HL-60 (cell line): ENCODE data around the gene SMCO4.

Experiments used
- POLR2AphosphoS5 ChIP-seq: IDR thresholded peaks from 2 replicates; pipeline ENCODE4 v1.6.1; 2012; ENCODE audit warnings: low read depth
- SPI1 ChIP-seq: IDR thresholded peaks from 2 replicates; pipeline ENCODE4 v1.6.1; 2012; ENCODE audit warnings: low read depth, mild to moderate bottlenecking, borderline replicate concordance
- TF ChIP-seq, protein P1 (sequence below): IDR thresholded peaks from one replicate; pipeline ENCODE4 v1.5.1; 2011; ENCODE audit warnings: low read length, control low read depth, inconsistent platforms; ENCODE audit not compliant: insufficient read depth
- TF ChIP-seq, protein P2 (sequence below): IDR thresholded peaks from 2 replicates; pipeline ENCODE4 v1.6.1; 2012; ENCODE audit warnings: low read depth; ENCODE audit not compliant: insufficient replicate concordance

- TF ChIP-seq, protein P1, sequence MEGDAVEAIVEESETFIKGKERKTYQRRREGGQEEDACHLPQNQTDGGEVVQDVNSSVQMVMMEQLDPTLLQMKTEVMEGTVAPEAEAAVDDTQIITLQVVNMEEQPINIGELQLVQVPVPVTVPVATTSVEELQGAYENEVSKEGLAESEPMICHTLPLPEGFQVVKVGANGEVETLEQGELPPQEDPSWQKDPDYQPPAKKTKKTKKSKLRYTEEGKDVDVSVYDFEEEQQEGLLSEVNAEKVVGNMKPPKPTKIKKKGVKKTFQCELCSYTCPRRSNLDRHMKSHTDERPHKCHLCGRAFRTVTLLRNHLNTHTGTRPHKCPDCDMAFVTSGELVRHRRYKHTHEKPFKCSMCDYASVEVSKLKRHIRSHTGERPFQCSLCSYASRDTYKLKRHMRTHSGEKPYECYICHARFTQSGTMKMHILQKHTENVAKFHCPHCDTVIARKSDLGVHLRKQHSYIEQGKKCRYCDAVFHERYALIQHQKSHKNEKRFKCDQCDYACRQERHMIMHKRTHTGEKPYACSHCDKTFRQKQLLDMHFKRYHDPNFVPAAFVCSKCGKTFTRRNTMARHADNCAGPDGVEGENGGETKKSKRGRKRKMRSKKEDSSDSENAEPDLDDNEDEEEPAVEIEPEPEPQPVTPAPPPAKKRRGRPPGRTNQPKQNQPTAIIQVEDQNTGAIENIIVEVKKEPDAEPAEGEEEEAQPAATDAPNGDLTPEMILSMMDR: no peak
- TF ChIP-seq, protein P2, sequence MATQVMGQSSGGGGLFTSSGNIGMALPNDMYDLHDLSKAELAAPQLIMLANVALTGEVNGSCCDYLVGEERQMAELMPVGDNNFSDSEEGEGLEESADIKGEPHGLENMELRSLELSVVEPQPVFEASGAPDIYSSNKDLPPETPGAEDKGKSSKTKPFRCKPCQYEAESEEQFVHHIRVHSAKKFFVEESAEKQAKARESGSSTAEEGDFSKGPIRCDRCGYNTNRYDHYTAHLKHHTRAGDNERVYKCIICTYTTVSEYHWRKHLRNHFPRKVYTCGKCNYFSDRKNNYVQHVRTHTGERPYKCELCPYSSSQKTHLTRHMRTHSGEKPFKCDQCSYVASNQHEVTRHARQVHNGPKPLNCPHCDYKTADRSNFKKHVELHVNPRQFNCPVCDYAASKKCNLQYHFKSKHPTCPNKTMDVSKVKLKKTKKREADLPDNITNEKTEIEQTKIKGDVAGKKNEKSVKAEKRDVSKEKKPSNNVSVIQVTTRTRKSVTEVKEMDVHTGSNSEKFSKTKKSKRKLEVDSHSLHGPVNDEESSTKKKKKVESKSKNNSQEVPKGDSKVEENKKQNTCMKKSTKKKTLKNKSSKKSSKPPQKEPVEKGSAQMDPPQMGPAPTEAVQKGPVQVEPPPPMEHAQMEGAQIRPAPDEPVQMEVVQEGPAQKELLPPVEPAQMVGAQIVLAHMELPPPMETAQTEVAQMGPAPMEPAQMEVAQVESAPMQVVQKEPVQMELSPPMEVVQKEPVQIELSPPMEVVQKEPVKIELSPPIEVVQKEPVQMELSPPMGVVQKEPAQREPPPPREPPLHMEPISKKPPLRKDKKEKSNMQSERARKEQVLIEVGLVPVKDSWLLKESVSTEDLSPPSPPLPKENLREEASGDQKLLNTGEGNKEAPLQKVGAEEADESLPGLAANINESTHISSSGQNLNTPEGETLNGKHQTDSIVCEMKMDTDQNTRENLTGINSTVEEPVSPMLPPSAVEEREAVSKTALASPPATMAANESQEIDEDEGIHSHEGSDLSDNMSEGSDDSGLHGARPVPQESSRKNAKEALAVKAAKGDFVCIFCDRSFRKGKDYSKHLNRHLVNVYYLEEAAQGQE: no peak
- TF ChIP-seq POLR2AphosphoS5: no peak
- TF ChIP-seq SPI1: no peak
These were observed 24.3 kb upstream of the SMCO4 start for GRCh38 chr11:93567401-93567895.
